Epithelial cell of proximal tubule (primary cell): Measurements from ENCODE around the gene PYGO1. TPM values are rescaled to one million over a fixed set of nuclear protein-coding genes. Genes with fewer than 3 reads are reported as not detected.

Experiments used
- DNase-seq: peaks from one replicate; pipeline ENCODE4 v3.0.0-alpha.2; 2011; ENCODE audit warnings: low read depth
- H3K4me3 ChIP-seq: 2 replicates; pipeline ENCODE4 v1.5.1; 2011; ENCODE audit warnings: low read depth, mild to moderate bottlenecking, low read length
- CTCF ChIP-seq: conservative IDR thresholded peaks from 2 replicates; pipeline ENCODE4 v1.5.1; 2012; ENCODE audit warnings: low read depth, mild to moderate bottlenecking, low read length
- total RNA-seq: library from RNA; depleted of rRNA; stranded (reverse); fragments of >200 nt; gene quantifications from 2 replicates; pipeline ENCODE4 v1.2.3, GENCODE V29; 2015

Gene PYGO1
- total RNA-seq, 1 donor from 2014 or later, result 2.2 TPM

GRCh38 chr15:55576943-55577342, 11.2 kb downstream of the PYGO1 start:
- H3K4me3 ChIP-seq, result no peak overlapping the region
- DNase-seq, result no peak
- TF ChIP-seq CTCF, result no peak

DNA sequence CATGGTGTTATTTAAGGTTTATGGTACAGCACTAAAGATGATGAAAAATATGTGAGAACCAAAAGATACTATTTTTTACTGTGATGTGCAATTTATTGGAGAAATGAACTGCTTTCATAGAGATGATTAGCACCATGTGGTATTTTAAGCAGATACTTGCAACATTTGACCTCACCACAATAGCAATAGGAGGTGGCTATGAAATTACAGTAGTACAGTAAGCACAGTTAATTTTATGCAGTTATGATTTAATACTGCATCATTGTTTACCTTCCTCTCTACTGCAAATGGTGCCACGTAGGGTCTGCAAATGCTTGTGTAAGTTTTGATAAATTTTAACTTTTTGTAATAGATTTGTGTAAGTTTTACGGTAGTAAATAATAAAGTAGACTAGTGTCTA, 14.0 kb downstream of the PYGO1 start:
- DNase-seq, result no peak
- TF ChIP-seq CTCF, result no peak
- no peak overlapping the region for H3K4me3 ChIP-seq

DNA sequence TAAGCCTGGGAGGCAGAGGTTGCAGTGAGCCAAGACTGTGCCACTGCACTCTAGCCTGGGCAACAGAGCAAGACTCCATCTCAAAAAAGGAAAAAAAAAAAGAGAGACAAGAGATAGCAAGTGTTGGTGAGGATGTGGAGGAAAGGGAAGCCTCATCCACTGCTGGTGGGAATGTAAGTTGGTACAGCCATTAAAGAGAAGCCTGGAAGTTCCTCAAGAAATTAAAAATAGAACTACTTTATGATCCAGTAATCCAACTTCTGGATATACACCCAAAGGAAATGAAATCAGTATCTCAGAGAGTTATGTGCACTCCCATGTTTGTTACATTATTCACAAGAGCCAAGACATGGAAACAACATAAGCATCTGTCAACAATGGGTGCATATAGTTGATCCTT, 14.9 kb downstream of the PYGO1 start:
- no peak for DNase-seq
- TF ChIP-seq CTCF, result no peak

GRCh38 chr15:55564347-55565145, 23.6 kb downstream of the PYGO1 start:
- DNase-seq, result no peak
- peak; percentile 48 for TF ChIP-seq CTCF

More for the DNA sequence above, 14.9 kb downstream of the PYGO1 start:
- no peak overlapping the region for H3K4me3 ChIP-seq

DNA sequence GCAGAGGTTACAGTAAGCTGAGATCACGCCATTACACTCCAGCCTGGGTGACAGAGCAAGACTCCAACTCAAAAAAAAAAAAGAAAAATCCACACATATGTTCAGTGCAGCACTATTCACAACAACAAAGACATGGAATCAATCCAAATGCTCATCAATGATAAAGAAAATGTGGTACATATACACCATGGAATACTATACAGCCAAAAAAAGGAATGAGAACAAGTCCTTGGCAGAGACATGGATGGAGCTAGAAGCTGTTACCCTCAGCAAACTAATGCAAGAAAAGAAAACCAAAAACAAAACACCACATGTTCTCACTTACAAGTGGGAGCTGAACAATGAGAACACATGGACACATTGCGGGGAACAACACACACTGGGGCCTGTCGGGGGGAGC, 25.5 kb downstream of the PYGO1 start:
- no peak for DNase-seq
- no peak overlapping the region for H3K4me3 ChIP-seq
- no peak for TF ChIP-seq CTCF

More at GRCh38 chr15:55564347-55565145, 23.6 kb downstream of the PYGO1 start:
- H3K4me3 ChIP-seq, result no peak overlapping the region

DNA sequence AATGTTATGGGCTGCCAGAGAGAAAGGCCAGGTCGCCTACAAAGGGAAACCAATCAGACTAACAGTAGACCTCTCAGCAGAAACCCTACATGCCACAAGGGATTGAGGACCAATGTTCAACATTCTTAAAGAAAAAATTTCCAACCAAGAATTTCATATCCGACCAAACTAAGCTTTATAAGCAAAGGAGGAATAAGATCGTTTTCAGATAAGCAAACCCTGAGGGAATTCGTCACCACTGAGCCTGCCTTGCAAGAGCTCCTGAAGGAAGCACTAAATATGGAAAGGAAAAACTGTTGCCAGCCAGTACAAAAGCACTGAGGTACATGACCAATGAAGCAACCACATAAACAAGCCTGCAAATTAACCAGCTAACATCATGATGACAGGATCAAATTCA, 33.1 kb downstream of the PYGO1 start:
- no peak for TF ChIP-seq CTCF
- DNase-seq, result no peak

DNA sequence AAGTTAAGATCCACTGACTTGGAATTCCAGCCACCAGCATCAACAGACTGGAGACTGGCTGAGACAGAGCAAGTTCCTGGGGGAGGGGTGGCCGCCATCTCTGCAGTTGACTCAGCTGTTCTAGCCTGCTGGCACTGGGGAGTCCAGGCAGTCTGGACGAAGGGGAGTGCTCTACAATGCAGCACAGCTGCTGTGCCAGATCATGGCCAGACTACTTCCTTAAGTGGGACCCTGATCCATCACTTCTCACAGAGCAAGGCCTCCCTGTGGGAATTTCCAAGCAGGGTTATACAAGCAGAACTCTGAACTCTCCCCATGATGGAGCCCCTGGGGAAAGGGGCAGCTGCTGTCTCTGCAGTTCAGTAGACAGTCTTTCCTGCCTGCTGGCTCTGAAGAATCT, 35.2 kb downstream of the PYGO1 start:
- H3K4me3 ChIP-seq, result no peak overlapping the region
- no peak for DNase-seq
- no peak for TF ChIP-seq CTCF

More for the DNA sequence above, 33.1 kb downstream of the PYGO1 start:
- H3K4me3 ChIP-seq, result no peak overlapping the region
